Endothelial cell (in vitro differentiated cells): Measurements from ENCODE around the gene VSIG4. TPM values are rescaled to one million over a fixed set of nuclear protein-coding genes. Genes with fewer than 3 reads are reported as not detected.
A peak's percentile ranks its signal among the peaks of the same experiment; 100 is the strongest.

Source experiments
- DNase-seq: peaks from one replicate; pipeline ENCODE4 v3.0.0; 2021; ENCODE audit warnings: low spot score
- H3K27ac Mint-ChIP-seq: one replicate; pipeline ENCODE4 v1.8.0; 2021; ENCODE audit warnings: mixed read lengths, inconsistent platforms; ENCODE audit not compliant: unreplicated experiment
- H3K27me3 Mint-ChIP-seq: one replicate; pipeline ENCODE4 v1.8.0; 2021; ENCODE audit warnings: mild to moderate bottlenecking, moderate library complexity, mixed read lengths, inconsistent platforms; ENCODE audit not compliant: unreplicated experiment
- H3K36me3 Mint-ChIP-seq: one replicate; pipeline ENCODE4 v1.8.0; 2021; ENCODE audit warnings: mild to moderate bottlenecking, low read depth, mixed read lengths, inconsistent platforms; ENCODE audit not compliant: unreplicated experiment
- H3K4me1 Mint-ChIP-seq: one replicate; pipeline ENCODE4 v1.8.0; 2021; ENCODE audit warnings: mild to moderate bottlenecking, mixed read lengths, inconsistent platforms; ENCODE audit not compliant: unreplicated experiment
- H3K4me3 Mint-ChIP-seq: one replicate; pipeline ENCODE4 v1.8.0; 2021; ENCODE audit warnings: mild to moderate bottlenecking, mixed read lengths, inconsistent platforms; ENCODE audit not compliant: unreplicated experiment
- H3K9me3 Mint-ChIP-seq: one replicate; pipeline ENCODE4 v1.8.0; 2021; ENCODE audit warnings: mixed read lengths, inconsistent platforms; ENCODE audit not compliant: unreplicated experiment
- CTCF ChIP-seq: fragments of 200-600 bp; sonication (generic); IDR thresholded peaks from one replicate; pipeline ENCODE4 v1.5.0; 2021; ENCODE audit warnings: antibody characterized with exemption; ENCODE audit not compliant: unreplicated experiment
- total RNA-seq: library from RNA; stranded (reverse); fragmentation: NEBNext Ultra II Directional; extraction: Animal tissue kit (Norgen Biotek cat#: 25700); gene quantifications from one replicate; pipeline ENCODE4 v1.2.1, GENCODE V29; 2021; ENCODE audit not compliant: unreplicated experiment

VSIG4 gene
- total RNA-seq, 1 donor from 2014 or later: not detected

- no peaks in the 10 kb centered on the region for H3K27me3 Mint-ChIP-seq
- no peak overlapping the region for H3K4me3 Mint-ChIP-seq
- no peaks in the 10 kb centered on the region for H3K36me3 Mint-ChIP-seq
- H3K27ac Mint-ChIP-seq: no peak overlapping the region
- no peaks in the 10 kb centered on the region for H3K4me1 Mint-ChIP-seq
- DNase-seq: no peak
- no peak for TF ChIP-seq CTCF
- H3K9me3 Mint-ChIP-seq: no peaks in the 10 kb centered on the region
Observed at GRCh38 chrX:66042307-66043077, 2.6 kb upstream of the VSIG4 start.

- Mint-ChIP-seq H3K4me3 (no peak overlapping the region), H3K4me1 (peaks cover 3% of the 10 kb centered on the region), H3K36me3 (no peaks in the 10 kb centered on the region), H3K9me3 (no peaks in the 10 kb centered on the region), H3K27ac (no peak overlapping the region), H3K27me3 (no peaks in the 10 kb centered on the region)
- no peak for TF ChIP-seq CTCF
- no peak for DNase-seq
Observed at GRCh38 chrX:66038115-66038514, 1.8 kb downstream of the VSIG4 start.

GRCh38 chrX:66036231-66036630 lies 3.6 kb downstream of the VSIG4 start:
- Mint-ChIP-seq H3K4me1 (peaks cover 3% of the 10 kb centered on the region), H3K27ac (peak overlapping the region; percentile 52), H3K27me3 (no peaks in the 10 kb centered on the region), H3K9me3 (no peaks in the 10 kb centered on the region), H3K4me3 (no peak overlapping the region), H3K36me3 (no peaks in the 10 kb centered on the region)
- no peak for TF ChIP-seq CTCF
- no peak for DNase-seq

GRCh38 chrX:66035667-66036066 lies 4.2 kb downstream of the VSIG4 start:
- Mint-ChIP-seq H3K36me3 (no peaks in the 10 kb centered on the region), H3K27ac (no peak overlapping the region), H3K4me3 (no peak overlapping the region), H3K4me1 (peaks cover 3% of the 10 kb centered on the region), H3K27me3 (no peaks in the 10 kb centered on the region), H3K9me3 (no peaks in the 10 kb centered on the region)
- DNase-seq: no peak
- no peak for TF ChIP-seq CTCF

- H3K27ac Mint-ChIP-seq: no peak overlapping the region
- no peaks in the 10 kb centered on the region for H3K36me3 Mint-ChIP-seq
- H3K4me3 Mint-ChIP-seq: no peak overlapping the region
- no peaks in the 10 kb centered on the region for H3K9me3 Mint-ChIP-seq
- DNase-seq: peak; percentile 3
- TF ChIP-seq CTCF: peak; percentile 57
- H3K4me1 Mint-ChIP-seq: no peaks in the 10 kb centered on the region
- peaks cover 2% of the 10 kb centered on the region for H3K27me3 Mint-ChIP-seq
Observed at GRCh38 chrX:66030505-66031317, 9.2 kb downstream of the VSIG4 start.
